Measurements from ENCODE around the gene PCDH9.
"Not testable (repeated sequence)": the region's sequence is repeated elsewhere in the genome, so short reads cannot be mapped to it uniquely, and the experiment has no call there.

The PCDH9 gene

GRCh38 chr13:67131393-67131792, 98.7 kb downstream of the PCDH9 start:
- no peak for DNase-seq (ENCODE audit: low read depth in 2 of 3, low spot score in 1 of 3)

GRCh38 chr13:67130444-67130843, 99.7 kb downstream of the PCDH9 start:
- no peak for DNase-seq (ENCODE audit: low read depth in 2 of 3, low spot score in 1 of 3)

GRCh38 chr13:67128136-67128535, 102.0 kb downstream of the PCDH9 start:
- no peak for DNase-seq (ENCODE audit: low read depth in 2 of 3, low spot score in 1 of 3)

GRCh38 chr13:67125681-67126080, 104.5 kb downstream of the PCDH9 start:
- DNase-seq (ENCODE audit: low read depth in 2 of 3, low spot score in 1 of 3) = no peak

GRCh38 chr13:67123165-67123564, 107.0 kb downstream of the PCDH9 start:
- DNase-seq (ENCODE audit: low read depth in 2 of 3, low spot score in 1 of 3) = no peak

GRCh38 chr13:67122251-67122650, 107.9 kb downstream of the PCDH9 start:
- DNase-seq (ENCODE audit: low read depth in 2 of 3, low spot score in 1 of 3) = no peak

- no peak for DNase-seq (ENCODE audit: low read depth in 2 of 3, low spot score in 1 of 3)
Observed at GRCh38 chr13:67120872-67121531, 109.1 kb downstream of the PCDH9 start.

GRCh38 chr13:67119481-67119894, 110.6 kb downstream of the PCDH9 start:
- no peak for DNase-seq (ENCODE audit: low read depth in 2 of 3, low spot score in 1 of 3)

- no peak for DNase-seq (ENCODE audit: low read depth in 2 of 3, low spot score in 1 of 3)
Observed at GRCh38 chr13:67118277-67118676, 111.9 kb downstream of the PCDH9 start.

GRCh38 chr13:67117010-67117550, 113.1 kb downstream of the PCDH9 start:
- DNase-seq (ENCODE audit: low read depth in 2 of 3, low spot score in 1 of 3) = no peak

- DNase-seq (ENCODE audit: low read depth in 2 of 3, low spot score in 1 of 3) = no peak
Observed at GRCh38 chr13:67107979-67108378, 122.2 kb downstream of the PCDH9 start.

GRCh38 chr13:67106502-67107057, 123.6 kb downstream of the PCDH9 start:
- no peak for DNase-seq (ENCODE audit: low read depth in 2 of 3, low spot score in 1 of 3)

GRCh38 chr13:67101730-67102467, 128.2 kb downstream of the PCDH9 start:
- no peak for DNase-seq (ENCODE audit: low read depth in 2 of 3, low spot score in 1 of 3)

- DNase-seq (ENCODE audit: low read depth in 2 of 3, low spot score in 1 of 3) = no peak
Observed at GRCh38 chr13:67100730-67101129, 129.4 kb downstream of the PCDH9 start.

- DNase-seq (ENCODE audit: low read depth in 2 of 3, low spot score in 1 of 3) = no peak
Observed at GRCh38 chr13:67099494-67099893, 130.6 kb downstream of the PCDH9 start.

- no peak for DNase-seq (ENCODE audit: low read depth in 2 of 3, low spot score in 1 of 3)
Observed at GRCh38 chr13:67097892-67098452, 132.2 kb downstream of the PCDH9 start.

- DNase-seq (ENCODE audit: low read depth in 2 of 3, low spot score in 1 of 3) = not testable (repeated sequence)
Observed at GRCh38 chr13:67096893-67097292, 133.2 kb downstream of the PCDH9 start.

GRCh38 chr13:67096418-67096817, 133.7 kb downstream of the PCDH9 start:
- no peak for DNase-seq (ENCODE audit: low read depth in 2 of 3, low spot score in 1 of 3)

GRCh38 chr13:67095621-67096020, 134.5 kb downstream of the PCDH9 start:
- no peak for DNase-seq (ENCODE audit: low read depth in 2 of 3, low spot score in 1 of 3)

- DNase-seq (ENCODE audit: low read depth in 2 of 3, low spot score in 1 of 3) = no peak
Observed at GRCh38 chr13:67094952-67095351, 135.2 kb downstream of the PCDH9 start.

- DNase-seq (ENCODE audit: low read depth in 2 of 3, low spot score in 1 of 3) = no peak
Observed at GRCh38 chr13:67094078-67094477, 136.1 kb downstream of the PCDH9 start.

GRCh38 chr13:67091603-67092002, 138.5 kb downstream of the PCDH9 start:
- DNase-seq (ENCODE audit: low read depth in 2 of 3, low spot score in 1 of 3) = no peak

Data from stimulated activated CD4-positive, alpha-beta T cell treated with anti-CD3 and anti-CD28 coated beads, Interleukin-12 subunit alpha, Interleukin-12 subunit beta, amount 100 ng/mL, for 48 hours (primary cell).